Muscle of arm (tissue), 12 donors: ENCODE results near the gene MAP3K14. TPM values are rescaled to one million over a fixed set of nuclear protein-coding genes. Genes with fewer than 3 reads are reported as not detected.

Experiments
- DNase-seq: peaks from one replicate; pipeline ENCODE4 v3.0.0-alpha.2; 2013
- polyA plus RNA-seq, 12 donors: library from polyadenylated mRNA; unstranded; fragments of 120-200 nt; gene quantifications; one replicate each; pipeline ENCODE4 v1.2.1, GENCODE V29; 2013; ENCODE audit not compliant: insufficient read length in 12 of 12

The MAP3K14 gene
- polyA plus RNA-seq, 12 donors: 5.9 to 10.7 (median 7.3) TPM; not detected in 1

DNA sequence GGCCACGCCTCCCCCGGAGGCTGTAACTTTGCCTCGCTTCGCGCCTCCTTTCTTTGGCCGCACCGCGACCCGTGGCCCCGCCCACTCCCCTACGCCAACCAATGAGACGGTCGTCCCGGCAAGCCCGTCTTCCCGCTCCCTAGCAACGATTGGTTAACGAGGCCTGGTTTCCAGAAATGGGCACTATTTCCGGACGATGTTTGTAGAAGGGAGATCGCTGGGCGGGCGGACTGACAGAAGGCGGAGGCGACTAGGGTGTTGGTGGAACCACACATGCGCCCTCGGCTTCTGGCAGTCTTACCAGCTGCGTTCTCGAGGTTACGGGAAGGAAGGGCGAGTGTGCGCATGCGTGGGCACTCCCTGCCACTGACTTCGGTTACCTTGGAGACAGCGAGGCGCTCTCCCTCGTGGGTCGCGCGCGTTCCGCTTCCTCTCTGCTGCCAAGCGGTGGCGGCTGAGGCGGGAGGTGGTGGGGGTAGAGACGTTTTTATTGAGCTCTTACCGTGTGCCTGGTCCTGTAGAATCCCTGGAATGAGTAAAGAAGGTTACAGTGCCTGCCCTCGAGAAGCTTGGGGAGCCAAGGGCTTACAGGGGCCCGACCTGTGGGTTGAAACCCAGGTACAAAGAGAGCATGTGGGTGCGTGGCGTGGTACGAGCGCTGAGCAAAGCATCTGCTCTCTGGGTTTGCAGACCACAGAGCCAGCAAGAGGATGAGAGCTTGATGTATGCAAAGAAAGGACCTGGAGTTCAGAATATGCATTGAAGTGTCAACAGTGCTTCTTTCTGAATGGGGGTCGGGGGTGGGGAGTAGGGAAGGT is 500 bp upstream of the MAP3K14 start:
- DNase-seq: peak; percentile 100

DNA sequence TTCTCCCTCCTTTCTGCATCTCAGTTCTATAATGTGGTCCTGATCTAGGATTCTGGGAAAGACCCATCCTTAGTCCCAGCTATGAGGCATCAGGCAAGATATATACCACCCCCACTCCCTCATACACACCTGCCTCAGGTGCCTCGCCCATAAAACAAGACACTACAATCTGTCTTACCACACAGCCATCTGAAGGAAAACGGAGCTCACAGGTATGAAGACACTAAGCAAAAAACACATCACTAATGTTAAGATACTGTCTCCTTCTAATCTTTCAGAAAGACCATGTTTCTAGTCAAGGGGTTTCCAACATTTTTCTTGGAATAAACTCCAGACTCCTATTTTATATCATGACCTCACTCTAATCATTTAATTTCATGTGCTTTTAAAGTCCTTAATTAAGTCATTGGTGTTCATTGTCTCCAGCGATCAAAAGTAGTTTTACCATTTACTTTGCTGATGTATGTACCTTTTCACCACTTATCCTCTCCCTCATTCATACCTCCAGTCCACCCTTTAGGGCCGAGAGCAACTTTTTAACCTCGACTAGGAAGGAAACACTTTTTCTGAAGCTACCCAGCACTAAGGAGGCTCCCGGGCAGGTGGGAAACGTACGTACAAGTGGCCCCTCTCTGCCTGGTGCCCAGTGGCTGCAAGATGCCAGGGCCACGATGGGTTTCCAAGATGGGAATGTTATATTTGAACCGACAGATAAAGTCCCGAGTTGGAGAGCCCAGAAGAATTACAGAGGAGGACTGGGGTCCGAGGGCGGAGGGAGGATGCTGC is 979 bp downstream of the MAP3K14 start:
- no peak for DNase-seq

DNA sequence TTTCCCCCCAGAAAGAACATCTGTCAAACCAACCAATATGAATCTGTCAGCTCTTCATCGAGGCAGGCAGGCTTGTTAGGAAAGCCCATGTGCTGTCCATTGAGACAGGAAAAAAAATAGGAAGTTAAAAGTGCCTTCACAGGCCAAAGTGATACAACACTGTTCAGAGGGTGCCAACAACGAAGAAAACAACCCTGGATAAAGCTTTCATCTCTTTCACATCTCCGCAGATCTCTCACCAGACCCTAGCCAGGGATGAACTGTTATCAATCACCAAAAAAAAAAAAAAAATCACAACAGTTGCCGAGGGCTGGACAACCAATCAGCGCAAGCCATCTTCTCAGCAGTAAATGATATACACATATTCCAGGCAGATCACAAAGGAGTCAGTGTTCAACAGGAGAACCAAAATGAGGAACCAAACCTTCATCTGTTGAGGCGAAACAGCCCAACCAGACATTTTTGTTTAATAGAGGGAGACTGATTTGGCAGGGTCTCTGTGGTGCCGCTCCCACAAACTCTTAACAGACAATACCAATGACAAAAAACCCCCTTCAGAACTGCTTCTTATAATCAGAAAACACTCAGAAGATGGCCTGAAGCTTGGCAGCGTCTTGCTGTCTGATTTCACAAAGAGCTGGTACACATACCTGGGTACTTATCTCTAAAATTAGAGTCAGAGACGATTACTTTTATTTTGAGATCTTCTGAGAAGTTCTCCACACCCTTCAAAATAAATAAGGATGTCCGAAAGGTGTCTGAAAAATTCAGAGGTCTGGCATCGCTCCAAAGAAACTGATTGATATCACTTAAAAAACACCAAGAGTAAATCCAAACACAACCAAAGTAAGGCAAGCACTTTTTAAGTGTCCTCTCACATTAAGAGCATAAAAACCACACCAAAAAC is 1.8 kb downstream of the MAP3K14 start:
- DNase-seq: no peak

DNA sequence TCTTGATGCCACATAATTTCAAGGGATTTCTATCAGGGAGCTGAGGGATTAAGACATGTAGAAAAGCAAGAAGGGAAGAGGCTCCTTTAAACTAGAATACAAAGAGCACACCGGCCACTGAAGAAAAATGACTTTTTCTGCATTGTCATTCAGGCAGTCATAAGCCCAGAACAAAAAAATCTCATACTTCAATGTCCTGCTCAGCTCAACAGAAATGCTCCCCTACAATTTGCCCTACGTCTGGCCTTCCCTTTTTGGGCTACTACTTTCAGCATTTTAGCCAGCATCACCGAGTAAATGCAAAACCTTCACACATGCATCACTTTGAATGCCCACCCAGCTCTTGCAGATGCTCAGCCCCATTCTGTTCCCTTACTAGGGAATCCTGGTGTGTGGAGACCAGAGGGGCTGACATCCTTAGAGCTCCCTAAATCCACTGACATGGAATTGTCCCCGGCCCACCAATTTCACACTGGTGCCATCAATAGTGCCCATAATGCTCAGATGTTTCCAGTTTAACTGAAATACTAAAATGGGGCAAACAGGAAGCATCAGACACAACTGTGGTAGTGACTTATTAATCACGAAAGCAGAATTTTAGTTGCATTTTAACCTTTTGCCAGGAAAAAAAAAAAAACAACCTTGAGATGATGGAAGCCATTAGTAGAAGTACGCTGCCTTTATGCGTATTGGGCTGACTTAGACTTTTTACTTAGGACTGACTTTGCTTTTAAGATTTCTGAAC is 2.7 kb downstream of the MAP3K14 start:
- no peak for DNase-seq

DNA sequence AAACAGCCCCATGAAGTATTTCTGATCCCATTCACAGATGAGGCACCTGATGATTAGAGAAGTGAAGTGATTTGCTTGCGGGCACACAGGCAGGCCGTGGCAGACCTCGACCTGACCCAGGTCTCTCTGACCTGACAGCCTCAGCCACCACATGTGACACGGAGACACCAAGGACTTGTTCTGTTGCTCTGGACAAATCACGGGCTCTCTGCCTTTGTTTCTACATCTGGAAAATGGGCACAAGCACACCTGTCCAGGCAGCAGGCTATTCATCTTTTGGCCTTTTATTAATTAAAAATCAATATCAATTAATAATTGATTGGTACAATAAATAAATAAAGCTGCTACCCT is 3.4 kb downstream of the MAP3K14 start:
- DNase-seq: no peak

DNA sequence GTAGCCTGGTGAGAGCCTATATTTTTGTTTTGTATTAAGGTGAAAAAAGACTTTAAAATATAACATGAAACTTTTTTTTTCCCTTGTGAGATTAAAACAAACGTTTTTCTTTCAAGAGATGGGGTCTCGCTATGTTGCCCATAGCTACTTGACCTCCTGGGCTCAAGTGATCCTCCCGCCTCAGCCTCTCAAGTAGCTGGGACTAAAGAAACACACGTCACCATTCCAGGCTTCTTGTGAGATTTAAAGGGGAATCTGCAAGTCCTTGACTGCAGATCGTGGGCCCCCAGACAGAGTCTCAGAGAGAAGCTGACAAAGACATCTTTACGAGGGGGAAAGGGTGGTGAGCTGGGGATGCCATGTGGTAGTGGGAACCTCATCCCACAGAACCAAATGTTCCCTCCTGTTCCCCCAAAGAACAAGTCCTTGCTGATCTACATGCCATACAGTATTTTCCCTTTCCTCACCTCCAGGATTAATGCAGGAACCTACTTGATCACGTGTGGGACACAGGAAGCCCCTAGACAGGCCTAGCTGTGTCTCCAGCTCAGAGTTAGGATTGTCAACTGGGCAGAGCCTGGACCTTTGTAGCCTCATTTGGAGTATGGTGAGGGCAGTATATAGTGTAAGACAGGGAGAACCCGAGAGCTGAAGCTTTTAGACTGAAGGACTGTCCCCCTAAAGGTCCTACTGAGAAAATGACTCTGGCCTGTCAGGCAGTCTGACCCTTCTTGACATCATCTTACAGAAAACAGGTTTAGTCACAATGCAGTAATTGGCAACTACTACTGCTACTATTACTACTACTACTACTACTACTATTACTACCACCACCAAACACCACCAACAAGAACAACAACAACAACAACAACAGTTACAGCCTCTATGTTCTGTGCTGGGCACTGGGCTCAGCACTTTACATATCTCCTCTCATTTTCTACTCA is 4.1 kb downstream of the MAP3K14 start:
- DNase-seq: no peak

GRCh38 chr17:45311760-45312476 is 4.9 kb downstream of the MAP3K14 start:
- DNase-seq: no peak

GRCh38 chr17:45311401-45311759 is 5.4 kb downstream of the MAP3K14 start:
- DNase-seq: no peak

DNA sequence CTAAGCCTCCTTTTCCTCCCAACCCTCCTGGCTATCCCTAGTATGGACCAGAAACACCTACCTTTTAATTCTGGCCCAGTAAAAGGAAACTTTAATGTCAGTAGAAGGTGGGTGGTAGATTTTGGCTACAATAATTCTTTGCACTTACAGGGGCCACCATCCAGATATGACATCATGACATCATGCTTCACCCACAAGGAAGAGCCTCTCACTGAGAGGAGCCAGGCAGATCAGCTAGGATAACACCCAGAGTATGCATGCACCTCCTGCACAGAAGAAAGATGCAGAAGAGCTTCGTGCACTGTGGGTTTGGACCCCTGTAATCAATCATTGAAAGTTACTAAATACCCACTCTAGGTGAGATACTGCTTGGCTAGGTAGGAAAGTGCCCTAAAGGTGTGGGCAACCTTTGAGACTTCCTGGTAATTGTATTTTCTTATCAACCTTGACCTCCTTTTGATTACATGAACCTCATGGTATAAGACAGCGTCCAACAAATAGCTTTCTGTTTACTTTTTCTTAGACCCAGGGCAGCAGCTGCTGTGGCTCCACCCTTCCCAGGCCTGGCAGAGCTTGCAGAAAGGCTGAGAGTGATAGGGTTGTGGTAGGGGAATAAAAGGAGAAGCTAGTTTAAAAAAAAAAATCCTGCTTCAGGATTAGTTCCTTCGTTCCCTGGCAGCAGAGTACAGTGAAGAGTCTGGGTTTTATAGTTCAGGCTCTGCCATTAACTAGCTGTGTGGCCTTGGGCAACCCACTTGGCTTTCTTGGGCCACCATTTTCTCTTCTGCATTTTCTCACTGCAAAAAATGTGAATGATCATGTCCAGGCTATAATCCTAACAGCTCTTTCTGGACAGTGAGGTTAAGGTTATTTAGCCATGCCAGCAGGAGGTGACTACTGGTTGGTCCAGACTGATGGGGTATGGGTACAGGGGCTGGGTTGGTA is 6.2 kb downstream of the MAP3K14 start:
- DNase-seq: no peak

DNA sequence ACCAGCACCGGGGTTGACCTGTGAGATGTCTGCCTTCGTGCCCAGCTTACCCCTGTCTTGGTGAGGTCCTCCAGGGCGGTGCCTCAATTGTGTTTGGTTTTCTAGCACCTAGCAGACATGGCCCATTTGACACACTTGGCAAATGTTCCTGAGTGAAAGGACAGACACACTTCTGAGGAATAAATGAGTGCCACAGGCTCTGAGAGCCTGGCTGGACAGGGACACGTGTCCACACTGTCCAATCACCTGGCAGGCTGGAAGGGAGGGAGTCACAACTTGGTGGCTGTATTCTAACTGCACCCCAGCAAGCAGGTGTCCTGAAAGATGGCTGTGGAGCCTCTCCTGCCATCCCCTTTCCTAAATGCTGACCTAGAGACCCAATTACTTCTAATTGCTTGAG is 7.4 kb downstream of the MAP3K14 start:
- no peak for DNase-seq

- DNase-seq: no peak
Observed at GRCh38 chr17:45308840-45309239, 8.0 kb downstream of the MAP3K14 start.

DNA sequence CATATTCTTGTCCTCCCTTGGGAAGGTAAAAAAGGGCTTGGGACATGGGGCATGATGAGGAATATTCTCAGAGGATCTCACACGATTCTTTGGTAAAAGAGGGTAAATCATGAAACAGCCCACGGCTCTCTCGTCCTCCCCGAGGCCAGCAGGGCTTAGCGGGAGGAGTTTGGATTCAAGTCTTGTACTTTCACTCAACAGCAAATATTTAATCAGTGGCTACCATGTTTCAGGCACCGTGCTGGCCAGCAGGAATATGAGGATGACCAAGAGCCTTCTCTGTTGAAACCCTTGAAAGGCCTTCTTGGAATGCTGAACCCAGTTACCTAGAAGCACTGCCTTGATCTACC is 8.8 kb downstream of the MAP3K14 start:
- DNase-seq: no peak

- DNase-seq: peak; percentile 33
Observed at GRCh38 chr17:45307290-45308015, 9.4 kb downstream of the MAP3K14 start.

DNA sequence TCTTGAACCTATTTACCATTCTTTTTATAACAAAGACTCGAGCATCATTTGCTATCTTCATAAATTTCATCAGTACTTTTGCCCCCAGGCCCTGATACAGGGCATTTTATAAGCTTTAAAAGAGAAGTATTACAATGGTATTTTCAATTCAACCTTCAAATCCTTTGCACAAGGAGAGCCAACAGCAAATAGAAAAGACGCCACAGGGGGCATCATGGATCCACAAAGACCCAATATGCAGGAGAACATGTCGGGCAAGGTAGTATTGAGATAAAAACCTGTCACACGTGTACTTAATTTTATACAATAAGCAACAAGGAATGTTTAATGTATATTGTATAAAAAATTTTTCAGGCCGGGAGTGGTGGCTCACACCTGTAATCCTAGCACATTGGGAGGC is 10.2 kb downstream of the MAP3K14 start:
- no peak for DNase-seq

- DNase-seq: no peak
Observed at GRCh38 chr17:45306094-45306493, 10.7 kb downstream of the MAP3K14 start.

DNA sequence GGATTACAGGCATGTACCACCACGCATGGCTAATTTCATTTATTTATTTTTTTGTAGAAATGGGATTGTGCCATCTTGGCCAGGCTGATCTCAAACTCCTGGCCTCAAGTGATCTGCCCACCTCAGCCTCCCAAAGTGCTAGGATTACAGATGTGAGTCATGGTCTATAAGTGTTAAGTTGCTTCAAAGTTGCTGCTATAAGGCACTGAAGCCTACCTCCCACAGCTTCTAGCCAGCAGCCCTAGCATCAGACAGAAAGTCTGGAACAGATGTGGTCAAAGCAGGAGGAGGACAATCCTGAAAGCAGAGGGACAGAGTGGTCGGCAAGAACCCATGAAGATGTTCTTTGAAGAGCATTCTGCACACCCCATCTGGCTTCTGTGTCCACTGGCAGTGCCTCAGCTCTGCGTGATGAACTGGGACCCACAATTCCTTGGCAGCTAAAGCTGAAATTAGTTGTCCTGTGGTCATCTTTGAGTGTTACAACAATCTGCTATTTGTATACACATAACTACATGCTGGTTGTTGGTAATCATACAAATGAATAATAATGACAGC is 11.2 kb downstream of the MAP3K14 start:
- DNase-seq: no peak

DNA sequence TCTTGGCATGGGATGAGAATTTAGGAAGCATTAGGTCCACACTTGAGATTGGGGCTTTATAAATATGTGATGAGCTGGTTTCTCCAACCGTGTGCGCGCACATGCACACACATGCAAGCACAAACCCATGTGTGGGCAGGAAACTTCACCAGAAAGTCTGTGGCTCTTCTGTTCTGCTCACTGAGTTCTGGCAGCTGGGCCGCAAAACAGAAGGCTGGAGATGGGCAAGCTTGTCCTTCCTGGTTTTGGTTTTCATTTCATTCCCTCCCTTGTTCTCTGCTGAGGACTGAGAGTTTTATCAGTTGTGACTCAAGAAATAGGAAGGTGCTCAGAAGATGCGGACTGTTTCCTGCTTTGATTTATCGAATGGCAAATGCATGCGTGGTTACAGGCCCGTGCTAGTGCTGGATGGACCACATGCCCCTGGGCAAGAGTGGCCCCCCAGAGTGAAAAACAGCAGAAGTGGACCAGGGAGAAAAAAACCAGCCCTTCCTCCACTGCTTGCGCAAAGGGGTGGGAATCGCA is 14.1 kb downstream of the MAP3K14 start:
- no peak for DNase-seq
